Measurements from ENCODE around the gene KDM4B.

The KDM4B gene

DNA sequence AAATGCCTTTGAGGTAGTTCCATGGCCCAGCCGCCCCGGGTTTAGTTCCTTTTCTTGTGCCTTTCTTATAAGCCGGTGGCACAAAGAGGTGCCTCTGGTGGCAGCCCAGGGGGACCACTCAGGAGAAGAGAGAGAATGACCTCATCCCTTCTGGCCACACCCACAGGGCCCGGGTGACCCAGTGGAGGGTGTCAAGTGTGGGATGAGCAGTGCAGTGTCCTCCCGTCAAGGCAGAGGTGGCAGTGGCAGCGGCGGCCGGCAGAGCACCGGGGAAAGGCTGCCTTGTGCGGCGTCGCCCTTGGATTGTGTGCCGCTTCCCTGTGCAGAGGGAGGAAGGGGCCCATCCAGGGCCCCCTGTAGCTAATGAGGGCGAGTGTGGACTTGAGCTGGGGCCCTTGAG is 47.9 kb downstream of the KDM4B start:
- DNase-seq (ENCODE audit: low read depth), result no peak
- H3K4me3 ChIP-seq (ENCODE audit: control insufficient read depth, low read depth, low read length), result no peak overlapping the region
- TF ChIP-seq, protein P1, sequence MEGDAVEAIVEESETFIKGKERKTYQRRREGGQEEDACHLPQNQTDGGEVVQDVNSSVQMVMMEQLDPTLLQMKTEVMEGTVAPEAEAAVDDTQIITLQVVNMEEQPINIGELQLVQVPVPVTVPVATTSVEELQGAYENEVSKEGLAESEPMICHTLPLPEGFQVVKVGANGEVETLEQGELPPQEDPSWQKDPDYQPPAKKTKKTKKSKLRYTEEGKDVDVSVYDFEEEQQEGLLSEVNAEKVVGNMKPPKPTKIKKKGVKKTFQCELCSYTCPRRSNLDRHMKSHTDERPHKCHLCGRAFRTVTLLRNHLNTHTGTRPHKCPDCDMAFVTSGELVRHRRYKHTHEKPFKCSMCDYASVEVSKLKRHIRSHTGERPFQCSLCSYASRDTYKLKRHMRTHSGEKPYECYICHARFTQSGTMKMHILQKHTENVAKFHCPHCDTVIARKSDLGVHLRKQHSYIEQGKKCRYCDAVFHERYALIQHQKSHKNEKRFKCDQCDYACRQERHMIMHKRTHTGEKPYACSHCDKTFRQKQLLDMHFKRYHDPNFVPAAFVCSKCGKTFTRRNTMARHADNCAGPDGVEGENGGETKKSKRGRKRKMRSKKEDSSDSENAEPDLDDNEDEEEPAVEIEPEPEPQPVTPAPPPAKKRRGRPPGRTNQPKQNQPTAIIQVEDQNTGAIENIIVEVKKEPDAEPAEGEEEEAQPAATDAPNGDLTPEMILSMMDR (IDR thresholded peaks at IDR 0.05; ENCODE audit: control insufficient read depth, insufficient read depth, low read depth, low read length, missing control alignments), result no peak

DNA sequence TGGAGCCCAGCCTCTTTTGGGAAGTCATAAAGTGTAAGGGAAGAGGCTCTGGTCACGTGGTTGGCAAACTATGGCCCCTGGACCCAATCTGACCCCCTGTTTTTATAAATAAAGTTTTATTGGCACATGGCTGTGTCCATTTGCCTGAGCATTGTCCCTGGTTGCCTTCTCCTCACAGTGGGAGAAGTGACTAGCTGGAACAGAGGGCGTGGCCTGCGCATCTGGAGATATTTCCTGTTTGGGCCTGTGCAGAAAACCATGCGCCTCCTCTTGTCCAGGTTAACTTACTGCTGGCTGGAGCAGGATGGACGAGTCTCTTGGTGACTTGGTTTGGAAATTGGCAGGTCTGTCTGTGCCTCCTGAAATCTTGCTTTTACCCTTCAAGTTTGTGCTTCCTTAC is 48.3 kb downstream of the KDM4B start:
- no peak for DNase-seq (ENCODE audit: low read depth)
- TF ChIP-seq, protein P1 (IDR thresholded peaks at IDR 0.05; ENCODE audit: control insufficient read depth, insufficient read depth, low read depth, low read length, missing control alignments), result no peak
- no peak overlapping the region for H3K4me3 ChIP-seq (ENCODE audit: control insufficient read depth, low read depth, low read length)

DNA sequence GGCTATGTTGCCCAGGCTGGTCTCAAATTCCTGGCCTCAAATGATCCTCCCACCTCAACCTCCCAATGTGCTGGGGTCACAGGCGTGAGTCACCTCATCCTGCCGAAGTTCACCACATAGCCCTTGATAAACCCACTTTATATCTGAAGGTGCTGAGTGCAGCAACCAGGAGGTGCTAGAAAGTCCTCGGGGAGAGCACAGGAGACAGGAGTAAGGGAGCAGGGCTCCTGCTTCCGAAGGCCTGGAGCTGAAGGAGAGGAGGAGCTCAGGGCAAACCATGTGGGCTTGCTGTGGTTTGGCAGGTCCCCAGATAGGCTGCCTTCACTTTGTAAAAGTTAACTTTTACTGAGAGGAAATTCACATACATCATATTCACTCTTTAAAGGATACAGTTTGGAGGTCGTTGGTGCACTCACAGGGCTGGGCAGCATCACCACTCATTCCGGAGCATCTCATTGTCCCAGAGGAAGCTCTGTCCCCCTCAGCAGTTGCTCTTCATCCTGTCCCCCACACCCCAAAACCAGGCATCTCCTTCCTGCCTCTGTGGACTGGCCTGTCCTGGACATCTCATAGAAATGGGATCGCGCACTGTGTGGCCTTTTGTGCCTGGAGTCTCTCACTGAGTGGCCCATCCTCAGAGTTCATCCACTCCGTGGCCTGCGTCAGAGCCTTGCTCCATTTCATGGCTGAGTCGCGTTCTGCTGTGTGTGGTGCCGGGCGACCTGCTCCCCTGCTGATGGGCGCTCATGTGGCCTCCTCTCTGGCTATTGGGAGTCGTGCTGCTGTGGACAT is 49.5 kb downstream of the KDM4B start:
- DNase-seq (ENCODE audit: low read depth), result no peak
- TF ChIP-seq, protein P1 (IDR thresholded peaks at IDR 0.05; ENCODE audit: control insufficient read depth, insufficient read depth, low read depth, low read length, missing control alignments), result no peak
- H3K4me3 ChIP-seq (ENCODE audit: control insufficient read depth, low read depth, low read length), result no peak overlapping the region

DNA sequence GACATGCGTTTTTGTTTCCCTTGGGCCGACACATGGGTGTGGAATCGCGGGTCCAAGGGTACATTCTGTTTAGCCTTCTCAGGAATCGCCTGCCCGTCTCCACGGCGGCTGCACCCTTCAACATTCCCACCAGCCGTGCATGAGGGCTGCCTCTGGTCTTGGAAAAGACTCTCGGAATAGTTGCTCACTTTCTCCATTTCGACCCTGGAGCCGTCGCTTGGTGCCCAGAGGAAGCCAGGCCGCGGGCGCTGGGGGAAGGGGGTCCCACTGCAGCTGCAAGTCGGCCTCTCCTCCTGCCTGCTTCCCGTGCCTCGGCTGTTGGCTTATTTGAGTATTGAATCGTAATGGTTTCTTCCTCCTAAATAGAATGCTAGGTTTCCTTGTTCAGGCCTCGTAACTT is 51.5 kb downstream of the KDM4B start:
- TF ChIP-seq, protein P1 (IDR thresholded peaks at IDR 0.05; ENCODE audit: control insufficient read depth, insufficient read depth, low read depth, low read length, missing control alignments), result no peak
- DNase-seq (ENCODE audit: low read depth), result no peak
- no peak overlapping the region for H3K4me3 ChIP-seq (ENCODE audit: control insufficient read depth, low read depth, low read length)

DNA sequence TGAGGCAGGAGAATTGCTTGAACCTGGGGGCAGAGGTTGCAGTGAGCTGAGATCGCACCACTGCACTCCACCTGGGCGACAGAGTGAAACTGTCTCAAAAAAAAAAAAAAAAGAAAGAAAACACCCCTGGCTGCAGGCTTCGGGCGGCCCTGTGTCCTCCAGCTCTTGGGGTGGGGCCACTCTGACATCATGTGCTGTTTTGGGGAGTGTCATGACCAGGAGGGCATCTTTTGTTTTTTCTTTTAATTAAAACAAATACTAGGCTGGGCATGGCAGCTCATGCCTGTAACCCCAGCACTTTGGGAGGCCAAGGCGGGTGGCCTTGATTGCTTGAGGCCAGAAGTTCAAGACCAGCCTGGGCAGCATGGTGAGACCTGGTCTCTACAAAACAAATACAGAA is 52.1 kb downstream of the KDM4B start:
- TF ChIP-seq, protein P1 (IDR thresholded peaks at IDR 0.05; ENCODE audit: control insufficient read depth, insufficient read depth, low read depth, low read length, missing control alignments), result no peak
- no peak for DNase-seq (ENCODE audit: low read depth)
- no peak overlapping the region for H3K4me3 ChIP-seq (ENCODE audit: control insufficient read depth, low read depth, low read length)

DNA sequence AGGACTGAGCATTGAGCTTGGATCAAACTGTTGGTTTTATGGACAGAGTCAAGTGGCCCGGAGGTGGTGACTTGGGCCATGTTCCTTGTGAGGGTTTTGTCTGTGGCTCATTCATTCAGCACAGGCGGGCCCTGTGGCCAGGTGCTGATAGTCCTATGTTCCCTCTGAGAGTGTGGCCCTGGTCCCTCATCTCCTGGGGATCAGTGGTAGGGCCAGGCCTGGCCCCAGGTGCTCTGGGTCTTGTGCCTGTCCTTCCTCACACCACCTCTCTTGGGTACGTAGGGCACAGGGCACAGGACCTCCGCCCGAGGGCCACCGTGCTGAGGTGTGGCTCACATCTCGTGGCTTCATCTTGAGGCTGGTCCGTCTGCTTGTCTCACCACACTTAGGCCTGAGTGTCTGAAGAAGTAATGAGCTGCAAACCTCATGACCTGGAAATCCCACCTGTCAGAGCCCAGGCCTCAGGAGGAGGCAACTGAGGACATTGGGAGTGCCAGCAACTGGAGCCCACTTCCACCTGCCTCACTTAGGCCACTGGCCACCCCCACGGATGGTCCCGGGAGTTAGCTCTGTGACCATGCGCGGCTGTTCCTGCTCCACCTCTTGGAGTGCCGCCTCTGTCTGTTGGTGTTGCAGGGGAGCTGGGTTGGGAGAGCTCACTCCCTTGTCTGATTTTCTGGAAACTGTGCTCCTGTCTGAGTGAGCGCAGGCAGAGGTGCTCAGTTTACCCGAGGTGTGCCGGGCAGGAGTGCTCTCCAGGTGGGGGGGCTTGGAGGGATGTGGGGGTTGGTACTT is 53.4 kb downstream of the KDM4B start:
- TF ChIP-seq, protein P1 (IDR thresholded peaks at IDR 0.05; ENCODE audit: control insufficient read depth, insufficient read depth, low read depth, low read length, missing control alignments), result no peak
- H3K4me3 ChIP-seq (ENCODE audit: control insufficient read depth, low read depth, low read length), result no peak overlapping the region
- DNase-seq (ENCODE audit: low read depth), result no peak
